DLD1 (cell line): ENCODE measurements around the gene FURIN.
"Not testable (repeated sequence)": the region's sequence is repeated elsewhere in the genome, so short reads cannot be mapped to it uniquely, and the experiment has no call there.

ENCODE experiments used
- in situ Hi-C: cut with HindIII; loops from 2 replicates; pipeline ENCODE4 v1.10.0; 2017; ENCODE audit warnings: low sequenced_read_pairs

Gene FURIN

GRCh38 chr15:90869601-90870353 lies 1.4 kb downstream of the FURIN start:
- in situ Hi-C loops = no loop called here

DNA sequence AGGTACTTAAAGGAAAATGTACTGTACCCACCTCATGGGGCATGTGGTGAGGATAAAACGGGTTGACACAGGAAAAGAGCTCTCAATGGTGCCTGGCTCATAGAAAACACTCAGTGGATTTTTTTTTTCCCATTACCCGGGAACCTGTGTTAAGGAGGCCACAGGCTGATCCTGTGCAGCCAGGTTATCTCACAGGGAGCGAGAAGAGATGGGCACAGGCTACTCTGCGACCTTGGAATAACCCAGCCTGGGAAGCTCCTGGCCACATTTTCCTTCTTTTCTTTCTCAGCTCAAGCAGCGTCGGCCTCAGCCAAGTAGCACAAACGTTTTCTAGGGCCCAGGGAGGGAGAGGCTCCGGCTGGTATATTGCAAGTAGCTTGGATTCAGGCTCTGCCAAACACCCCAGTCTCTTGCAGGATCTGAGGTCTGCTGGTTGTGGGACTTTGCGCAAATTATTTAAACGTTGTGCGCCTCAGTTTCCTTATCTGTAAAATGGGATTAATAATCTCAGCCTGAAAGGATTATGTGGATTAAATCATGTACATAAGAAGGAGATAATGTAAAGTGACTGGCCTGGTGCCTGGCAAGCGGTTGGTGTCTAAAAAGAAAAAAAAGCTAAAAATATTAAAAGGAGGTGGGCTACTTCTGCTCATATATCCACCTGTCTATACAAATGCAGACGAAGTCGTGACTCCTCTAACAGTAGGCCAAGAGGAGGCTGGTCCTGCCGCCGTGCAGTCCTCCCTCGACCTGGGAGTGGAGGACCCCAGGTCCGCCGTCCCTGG lies 2.2 kb downstream of the FURIN start:
- in situ Hi-C loops = no loop called here

DNA sequence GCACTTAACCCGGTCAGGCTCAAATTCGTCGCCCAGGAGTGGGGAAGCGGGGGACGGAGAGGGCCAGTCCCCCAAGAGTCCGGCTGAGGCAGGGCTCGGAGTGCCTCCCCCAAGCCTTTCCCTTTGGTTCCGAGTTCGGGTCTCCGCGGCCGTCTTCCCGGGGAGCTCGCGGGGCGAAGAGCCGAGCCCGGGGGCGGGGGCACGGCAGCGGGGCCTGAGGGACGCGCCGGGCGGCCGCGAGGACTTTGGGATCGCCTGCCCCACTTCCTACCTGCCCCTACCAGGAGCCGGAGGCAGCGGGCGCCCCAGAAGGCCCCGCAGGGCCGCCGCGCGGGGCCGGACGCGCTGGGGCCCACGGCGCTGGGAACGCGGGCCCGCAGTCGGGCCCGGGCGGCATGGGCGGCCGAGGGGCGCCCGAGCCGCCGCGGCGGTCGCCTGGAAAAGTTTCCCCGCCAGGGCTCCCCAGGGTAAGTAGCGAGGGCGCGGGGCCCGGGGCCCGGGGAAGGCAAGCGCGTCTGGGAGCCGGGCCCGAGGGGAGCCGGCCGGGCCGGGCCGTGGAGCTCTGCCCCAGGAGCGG lies 2.8 kb downstream of the FURIN start:
- in situ Hi-C loops = no loop called here

DNA sequence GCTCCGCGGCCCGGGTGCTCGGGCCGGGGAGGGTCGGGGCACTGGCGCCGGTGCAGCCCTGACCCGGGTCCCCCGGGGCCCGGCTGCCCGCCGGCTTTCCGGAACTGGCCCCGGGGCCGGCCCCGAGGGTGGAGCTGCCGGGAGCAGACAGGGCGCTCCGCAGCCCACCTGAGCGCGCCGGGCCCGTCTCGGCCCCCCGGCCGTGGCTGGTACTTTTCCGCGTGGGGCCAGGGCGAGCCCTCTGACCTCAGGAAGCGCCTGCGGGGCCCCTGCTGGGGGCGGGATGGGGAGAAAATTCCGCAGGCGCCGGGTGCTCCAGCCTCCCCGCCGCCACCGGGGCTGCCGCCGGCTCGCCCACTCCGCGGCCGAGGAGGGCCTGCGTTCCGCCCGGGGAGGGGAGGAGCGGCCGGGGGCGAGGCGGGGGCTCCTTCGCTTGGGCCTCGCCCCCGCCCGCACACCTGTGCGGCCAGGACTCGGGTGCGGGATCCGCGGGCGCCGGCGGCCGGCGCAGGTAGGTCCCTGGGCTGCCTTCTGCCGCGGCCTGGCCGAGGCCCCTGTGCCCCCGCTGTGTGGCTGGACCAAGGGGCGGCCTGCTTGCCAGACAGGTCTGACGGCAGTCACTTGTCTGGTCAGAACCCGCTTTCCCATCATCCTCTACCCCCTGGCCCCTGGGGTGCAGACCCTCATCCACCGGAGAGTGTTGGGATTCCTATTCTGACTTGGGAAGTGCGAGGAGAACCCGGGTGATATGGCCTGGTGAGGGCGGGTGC lies 3.5 kb downstream of the FURIN start:
- in situ Hi-C loops = no loop called here

GRCh38 chr15:90872486-90873184 lies 4.2 kb downstream of the FURIN start:
- in situ Hi-C loops = no loop called here

- in situ Hi-C loops = no loop called here
Measured at GRCh38 chr15:90873488-90873997, 5.2 kb downstream of the FURIN start.

- in situ Hi-C loops = no loop called here
Measured at GRCh38 chr15:90873998-90874605, 5.7 kb downstream of the FURIN start.

DNA sequence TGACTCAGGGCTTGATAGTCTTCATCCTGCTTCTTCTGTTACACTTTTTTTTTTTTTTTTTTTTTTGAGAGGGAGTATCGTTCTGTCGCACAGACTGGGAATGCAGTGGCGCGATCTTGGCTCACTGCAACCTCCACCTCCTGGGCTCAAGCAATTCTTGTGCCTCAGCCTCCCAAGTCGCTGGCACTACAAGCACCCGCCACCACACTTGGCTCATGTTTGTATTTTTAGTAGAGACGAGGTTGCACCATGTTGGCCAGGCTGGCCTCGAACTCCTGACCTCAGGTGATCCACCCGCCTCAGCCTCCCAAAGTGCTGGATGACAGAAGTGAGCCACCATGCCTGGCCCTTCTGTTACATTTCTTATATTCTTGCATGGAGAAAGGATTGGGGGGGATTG lies 6.6 kb downstream of the FURIN start:
- in situ Hi-C loops = not testable (repeated sequence)

DNA sequence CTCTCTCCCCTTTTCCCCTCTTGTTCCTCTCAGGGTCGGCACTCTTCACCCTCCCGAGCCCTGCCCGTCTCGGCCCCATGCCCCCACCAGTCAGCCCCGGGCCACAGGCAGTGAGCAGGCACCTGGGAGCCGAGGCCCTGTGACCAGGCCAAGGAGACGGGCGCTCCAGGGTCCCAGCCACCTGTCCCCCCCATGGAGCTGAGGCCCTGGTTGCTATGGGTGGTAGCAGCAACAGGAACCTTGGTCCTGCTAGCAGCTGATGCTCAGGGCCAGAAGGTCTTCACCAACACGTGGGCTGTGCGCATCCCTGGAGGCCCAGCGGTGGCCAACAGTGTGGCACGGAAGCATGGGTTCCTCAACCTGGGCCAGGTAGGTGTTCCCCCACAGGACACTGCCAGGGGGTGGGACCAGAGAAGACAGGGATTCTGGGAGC lies 7.2 kb downstream of the FURIN start:
- in situ Hi-C loops = no loop called here

DNA sequence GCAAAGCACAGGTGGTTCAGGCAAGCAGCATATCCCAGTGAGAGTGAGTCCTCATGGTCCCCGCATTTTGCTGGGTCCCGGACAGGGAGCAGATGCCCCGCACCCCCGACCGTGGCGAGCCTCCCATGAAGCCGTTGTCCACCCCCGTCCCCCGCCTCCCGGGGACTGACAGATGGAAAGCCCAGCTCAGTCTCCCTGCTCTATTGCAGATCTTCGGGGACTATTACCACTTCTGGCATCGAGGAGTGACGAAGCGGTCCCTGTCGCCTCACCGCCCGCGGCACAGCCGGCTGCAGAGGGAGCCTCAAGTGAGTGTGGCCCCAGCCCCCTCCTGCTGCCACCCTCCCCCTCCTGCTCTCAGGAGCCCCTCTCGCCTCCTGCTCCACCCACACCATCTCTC lies 7.7 kb downstream of the FURIN start:
- in situ Hi-C loops = no loop called here

DNA sequence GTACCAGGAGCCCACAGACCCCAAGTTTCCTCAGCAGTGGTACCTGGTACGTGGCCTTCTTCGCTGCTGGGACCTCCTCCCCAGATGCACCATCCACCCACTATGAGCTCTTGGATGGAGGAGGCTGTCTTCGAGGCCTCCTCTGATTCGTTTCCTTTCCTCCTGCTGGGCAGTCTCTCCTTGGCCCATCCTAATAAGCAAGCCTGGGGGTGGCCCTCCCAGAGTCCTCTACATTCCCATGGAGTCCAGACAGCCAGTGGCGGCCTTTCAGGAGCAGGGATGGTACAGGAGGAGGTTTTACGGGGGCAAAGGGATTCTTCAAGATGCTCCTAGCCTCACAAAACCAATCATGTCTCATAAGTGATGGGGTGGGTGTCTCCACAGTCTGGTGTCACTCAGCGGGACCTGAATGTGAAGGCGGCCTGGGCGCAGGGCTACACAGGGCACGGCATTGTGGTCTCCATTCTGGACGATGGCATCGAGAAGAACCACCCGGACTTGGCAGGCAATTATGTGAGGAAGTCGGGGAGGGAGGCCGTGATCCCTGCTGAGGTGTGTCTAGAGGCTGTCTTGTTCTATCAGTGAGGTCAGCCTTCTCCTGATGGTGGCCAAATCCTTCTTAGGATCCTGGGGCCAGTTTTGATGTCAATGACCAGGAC lies 8.3 kb downstream of the FURIN start:
- in situ Hi-C loops = no loop called here

- in situ Hi-C loops = no loop called here
Measured at GRCh38 chr15:90877315-90877714, 8.9 kb downstream of the FURIN start.

DNA sequence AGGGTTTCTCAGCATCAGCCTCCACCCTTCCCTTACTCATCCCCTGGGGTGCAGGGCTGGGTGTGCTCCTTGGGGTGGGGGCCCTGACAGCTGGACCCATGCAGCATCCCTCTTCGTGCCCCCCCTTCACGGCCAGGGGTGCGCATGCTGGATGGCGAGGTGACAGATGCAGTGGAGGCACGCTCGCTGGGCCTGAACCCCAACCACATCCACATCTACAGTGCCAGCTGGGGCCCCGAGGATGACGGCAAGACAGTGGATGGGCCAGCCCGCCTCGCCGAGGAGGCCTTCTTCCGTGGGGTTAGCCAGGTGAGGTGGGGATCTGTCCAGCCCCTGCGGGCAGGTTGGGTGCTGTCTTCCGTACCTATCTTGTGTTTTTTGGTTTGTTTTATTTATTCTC lies 9.6 kb downstream of the FURIN start:
- in situ Hi-C loops = no loop called here

GRCh38 chr15:90878660-90879059 lies 10.3 kb downstream of the FURIN start:
- in situ Hi-C loops = no loop called here

- in situ Hi-C loops = no loop called here
Measured at GRCh38 chr15:90879730-90880366, 11.5 kb downstream of the FURIN start.

DNA sequence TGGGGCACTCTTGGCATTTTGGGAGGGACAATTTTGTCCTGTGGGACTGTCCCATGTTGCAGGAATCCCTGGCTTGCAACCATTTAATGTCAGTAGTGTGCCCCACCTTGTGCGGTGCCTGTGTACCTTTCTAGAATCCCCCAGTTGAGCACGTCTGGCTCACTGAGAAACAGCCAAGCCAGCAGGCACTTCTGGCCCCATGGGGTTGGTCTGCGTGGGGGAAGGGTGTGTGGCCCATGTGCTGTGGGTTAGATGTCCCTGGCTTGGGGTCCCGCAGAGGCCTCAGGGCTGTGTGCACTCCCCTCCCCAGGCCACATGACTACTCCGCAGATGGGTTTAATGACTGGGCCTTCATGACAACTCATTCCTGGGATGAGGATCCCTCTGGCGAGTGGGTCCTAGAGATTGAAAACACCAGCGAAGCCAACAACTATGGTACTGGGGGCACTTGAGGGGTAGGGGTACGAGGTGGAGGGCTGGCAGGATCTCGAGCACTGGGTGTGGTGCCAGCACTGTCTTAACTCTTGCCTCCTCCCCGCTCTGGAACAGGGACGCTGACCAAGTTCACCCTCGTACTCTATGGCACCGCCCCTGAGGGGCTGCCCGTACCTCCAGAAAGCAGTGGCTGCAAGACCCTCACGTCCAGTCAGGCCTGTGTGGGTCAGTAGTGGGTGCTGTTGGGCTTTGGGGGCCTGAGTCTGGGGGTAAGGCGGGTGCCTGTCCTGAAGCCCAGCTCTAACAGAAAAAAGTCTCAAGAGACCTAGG lies 12.2 kb downstream of the FURIN start:
- in situ Hi-C loops = no loop called here

GRCh38 chr15:90881181-90881977 lies 13.0 kb downstream of the FURIN start:
- in situ Hi-C loops = no loop called here
